HTR-8/SVneo (cell line): ENCODE results near the gene DUSP22.
"Not testable (repeated sequence)": the region's sequence is repeated elsewhere in the genome, so short reads cannot be mapped to it uniquely, and the experiment has no call there.

Source experiments
- DNase-seq: peaks from one replicate; pipeline ENCODE4 v3.0.0; 2011; ENCODE audit warnings: low spot score, mixed read lengths; ENCODE audit not compliant: insufficient read length
- FAIRE-seq: peaks from 2 replicates; lab custom pipeline; 2011; peaks lifted over from hg19 to GRCh38; lab: Jason Lieb, UNC

Gene DUSP22

DNA sequence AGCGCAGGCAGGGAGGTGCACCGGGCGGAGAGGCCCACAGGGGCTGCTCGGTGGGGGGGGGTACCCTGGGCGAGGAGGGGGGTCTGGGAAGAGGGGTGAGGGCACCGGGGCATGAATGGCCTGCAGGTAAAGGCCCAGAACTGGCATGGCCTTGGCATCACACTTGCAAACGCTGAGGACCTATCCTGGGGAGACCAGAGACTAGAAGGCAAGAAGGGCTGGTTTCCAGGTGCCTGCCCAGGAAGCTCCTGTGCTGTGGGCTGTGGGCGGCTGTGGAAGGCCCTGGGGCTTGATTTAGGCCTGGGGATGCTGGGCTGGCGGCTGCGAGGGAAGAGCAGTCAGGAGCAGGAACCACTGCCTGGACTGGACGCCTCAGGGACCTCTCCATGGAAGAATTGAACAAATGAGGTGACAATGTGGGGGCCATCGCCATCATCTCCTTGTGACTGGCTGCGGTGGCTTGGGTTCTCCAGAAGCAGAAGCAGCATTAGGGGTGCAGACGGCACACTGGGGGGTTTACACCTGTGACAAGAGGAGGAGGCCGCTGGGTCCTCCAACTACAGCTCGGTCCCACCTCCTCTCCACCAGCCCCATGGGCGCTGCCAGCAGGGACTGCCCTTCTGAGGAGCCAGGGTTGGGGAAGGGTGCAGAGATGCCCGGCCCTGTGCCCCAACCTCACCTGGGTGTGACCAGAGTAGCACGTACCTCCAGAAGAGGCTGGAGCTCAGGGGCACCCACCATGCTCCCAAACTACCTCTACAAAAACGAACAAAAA lies 67.2 kb downstream of the DUSP22 start:
- DNase-seq (no peak), FAIRE-seq (no peak)

DNA sequence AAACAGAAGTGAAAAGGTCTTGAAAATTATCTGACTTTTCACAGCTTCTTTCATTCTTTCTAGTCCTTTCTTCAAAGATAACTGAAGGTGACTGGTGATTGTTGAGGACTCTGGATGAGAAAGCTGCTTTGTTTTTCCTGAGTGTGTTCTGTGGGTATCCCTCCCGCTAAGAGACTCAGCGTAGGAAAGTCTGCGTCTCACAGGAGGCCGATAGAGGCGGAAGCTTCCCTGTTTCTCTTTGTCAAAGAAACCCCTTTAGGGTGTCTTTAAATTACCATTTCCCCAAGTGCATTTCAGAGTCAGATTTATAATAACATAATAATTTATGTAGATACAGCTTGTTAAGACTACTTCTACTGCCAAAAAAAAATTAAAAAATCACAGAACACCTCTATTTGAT lies 68.1 kb downstream of the DUSP22 start:
- DNase-seq (no peak), FAIRE-seq (no peak)

DNA sequence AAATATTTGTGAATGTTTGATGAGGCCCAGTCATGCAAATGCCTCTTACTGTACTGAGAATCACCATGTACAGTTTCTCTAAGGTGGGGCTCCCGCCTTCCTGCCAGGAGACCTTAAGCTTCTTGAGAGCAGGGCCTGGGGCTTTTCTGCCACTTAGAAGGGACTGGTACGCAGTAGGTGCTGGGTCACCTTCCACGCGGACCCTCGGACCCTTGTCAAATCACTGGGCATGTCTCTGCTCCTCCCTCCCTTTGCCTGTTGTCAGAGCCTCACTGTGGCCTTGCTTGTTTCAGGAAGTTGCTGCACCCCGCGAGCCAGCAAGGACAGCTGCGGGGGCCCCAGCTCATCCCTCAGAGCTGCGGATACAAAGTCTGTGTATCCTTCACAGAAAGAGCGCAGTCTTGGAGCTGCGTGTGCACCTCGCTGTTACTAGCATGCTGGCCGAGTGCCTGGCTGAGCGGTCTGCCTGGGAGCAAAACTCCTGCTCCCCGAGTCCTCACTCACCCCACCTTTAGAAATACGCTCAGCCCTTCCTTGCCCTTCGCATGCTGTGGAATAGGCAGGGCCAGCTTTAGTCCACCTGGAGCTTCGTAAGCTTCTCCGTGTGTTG lies 68.6 kb downstream of the DUSP22 start:
- FAIRE-seq: no peak
- no peak for DNase-seq

DNA sequence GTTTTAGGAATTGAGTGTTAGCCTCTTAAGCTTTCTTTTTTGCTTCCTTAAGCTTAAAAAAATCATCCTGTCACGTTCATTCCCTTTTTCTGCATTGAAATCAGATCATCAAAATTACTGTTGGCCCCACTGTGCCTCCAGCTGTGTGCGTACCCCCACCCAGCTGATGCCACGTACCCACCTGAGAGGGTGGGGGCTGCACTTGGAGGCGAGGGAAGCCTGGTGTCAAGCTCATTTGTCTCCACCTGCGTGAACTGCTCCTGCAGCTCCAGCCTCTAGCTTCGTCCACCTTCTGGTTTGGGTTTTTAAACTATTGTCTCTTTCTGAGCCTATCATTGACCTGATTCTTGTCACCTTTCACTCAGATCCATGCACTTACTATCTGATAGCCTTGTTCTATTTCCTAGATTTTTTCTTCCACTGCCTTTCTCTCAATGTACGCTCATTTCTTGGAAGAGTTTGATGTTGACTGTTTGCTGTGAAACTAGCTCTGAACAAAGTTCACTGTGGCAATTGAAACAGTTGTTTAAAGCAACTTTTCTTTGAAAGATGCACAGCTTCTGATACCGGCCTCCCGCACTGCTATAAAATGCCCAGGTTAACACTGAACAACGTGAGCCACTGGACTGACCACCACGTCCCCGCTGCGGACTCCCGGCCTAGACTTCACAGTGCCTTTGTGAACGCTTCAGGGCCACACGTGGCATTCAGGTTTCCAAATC lies 69.3 kb downstream of the DUSP22 start:
- FAIRE-seq (no peak), DNase-seq (no peak)

DNA sequence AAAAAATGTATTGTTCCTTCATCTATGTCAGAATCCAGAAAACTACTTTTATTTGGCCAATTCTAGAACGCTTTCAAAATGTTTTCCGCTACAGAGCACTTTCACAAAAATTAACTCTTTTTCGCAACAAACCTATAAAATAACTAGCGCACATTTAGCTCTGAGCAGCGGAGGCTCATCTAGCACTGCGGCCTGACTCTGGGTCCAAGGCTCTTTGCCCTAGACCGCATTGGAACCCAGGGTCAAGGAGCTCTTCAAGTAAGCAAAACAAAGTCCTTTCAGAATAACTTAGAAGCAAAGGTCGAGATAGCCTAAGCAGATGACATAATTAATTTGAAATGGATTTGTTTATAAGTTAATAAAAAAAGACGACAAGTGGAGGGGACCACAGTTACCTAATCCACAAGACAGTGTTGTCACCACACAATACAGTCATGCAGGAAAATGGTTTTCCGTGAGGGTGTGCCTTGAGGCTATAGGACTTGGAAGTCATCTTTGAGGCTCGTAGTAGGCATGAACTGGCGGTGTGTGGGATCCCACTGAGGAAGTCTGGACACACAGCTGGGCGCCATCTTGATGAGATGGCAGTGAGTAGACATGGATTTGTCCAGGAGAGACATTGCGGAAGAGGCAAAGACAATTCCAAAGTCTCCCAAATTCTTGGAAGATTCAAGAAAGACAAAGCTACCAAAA lies 70.1 kb downstream of the DUSP22 start:
- no peak for DNase-seq
- no peak for FAIRE-seq

DNA sequence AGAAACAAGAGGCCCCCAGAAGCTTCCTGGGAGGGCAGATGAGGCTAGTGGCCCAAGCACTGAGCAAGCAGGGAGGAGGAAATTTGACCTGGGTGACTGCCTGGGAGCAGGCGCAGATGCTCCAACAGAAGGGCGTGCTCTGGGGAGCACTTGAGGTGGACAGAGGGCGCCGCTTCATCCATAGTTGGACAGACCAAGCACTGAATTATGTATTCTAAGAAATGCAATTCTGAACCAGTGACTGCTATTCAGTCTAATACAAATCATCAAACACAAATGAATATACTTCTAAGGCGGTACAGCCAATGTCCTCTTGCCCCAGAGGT lies 70.6 kb downstream of the DUSP22 start:
- DNase-seq (no peak), FAIRE-seq (no peak)

DNA sequence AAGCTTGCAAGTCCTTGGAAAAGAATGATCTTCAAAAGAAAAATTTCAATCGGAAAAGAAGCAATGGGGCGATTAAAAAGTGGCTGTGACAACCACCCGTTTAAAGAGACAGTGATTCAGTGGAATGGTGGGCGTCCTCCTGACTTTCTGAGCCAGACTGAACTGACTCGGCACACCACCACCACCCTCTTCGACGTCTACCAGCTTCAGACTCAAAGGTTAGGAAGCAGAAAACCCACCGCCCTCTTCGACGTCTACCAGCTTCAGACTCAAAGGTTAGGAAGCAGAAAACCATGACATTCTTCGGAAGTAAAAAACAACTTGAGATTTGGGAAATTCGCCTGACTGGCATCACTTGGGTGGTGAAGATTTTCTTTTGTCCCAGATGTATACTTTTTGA lies 71.0 kb downstream of the DUSP22 start:
- DNase-seq (no peak), FAIRE-seq (no peak)

DNA sequence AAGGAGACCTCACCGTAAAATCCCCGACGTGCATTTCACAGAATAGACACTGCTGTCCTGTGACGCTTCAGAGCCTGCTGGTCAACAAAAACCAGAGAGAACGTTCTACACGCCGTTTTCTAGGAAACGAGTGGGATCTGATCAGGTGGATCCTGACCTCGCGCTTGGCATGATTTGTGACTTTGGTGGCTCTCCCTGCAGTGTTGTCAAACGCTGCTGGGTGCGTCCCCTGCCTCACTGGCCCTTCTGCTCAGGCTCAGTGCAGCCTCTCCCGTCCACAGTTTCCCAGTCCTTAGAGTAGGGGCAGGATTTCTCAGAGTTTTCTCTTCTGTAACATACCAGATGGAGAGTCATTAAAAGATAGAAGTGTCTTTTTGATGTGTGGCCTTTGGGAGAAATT lies 71.6 kb downstream of the DUSP22 start:
- FAIRE-seq (no peak), DNase-seq (no peak)

DNA sequence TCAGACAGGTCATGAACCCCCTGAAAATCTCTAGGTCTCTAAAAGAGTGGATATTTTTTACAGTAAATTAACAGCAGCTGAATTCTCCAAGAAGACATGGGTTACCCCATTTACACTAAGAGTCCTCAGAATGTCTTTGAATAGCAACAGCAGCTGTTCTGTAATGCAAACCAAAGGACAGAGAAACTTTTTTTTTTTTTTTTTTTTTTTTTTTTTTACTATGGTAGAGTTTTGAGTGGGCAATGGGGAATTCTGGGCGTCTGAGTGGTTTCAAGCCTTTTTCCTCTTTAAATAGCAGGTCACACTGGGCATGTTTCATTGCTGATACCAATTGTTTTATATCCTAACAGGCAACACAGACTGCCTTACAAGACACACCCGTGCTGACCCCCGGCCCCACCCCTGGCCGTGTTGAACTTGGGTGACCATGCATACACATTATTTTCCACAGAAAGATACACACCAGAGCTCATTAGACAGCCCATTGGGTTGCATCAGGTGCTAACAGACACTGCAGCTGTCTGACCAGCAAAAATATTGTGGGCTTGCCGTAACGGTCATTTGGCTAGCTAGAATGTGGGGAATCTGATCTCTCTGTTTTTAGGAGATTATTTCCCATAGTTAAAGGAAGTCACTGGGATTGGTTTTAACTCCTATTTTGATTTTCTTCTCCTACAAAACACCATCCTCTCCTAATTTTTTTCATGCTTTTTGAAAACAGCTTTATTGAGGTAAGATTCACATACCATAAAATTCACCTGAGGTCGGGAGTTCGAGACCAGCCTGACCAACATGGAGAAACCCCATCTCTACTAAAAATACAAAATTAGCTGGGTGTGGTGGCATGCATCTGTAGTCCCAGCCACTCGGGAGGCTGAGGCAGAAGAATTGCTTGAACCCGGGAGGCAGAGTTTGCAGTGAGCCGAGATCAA lies 72.6 kb downstream of the DUSP22 start:
- DNase-seq: no peak
- no peak for FAIRE-seq

DNA sequence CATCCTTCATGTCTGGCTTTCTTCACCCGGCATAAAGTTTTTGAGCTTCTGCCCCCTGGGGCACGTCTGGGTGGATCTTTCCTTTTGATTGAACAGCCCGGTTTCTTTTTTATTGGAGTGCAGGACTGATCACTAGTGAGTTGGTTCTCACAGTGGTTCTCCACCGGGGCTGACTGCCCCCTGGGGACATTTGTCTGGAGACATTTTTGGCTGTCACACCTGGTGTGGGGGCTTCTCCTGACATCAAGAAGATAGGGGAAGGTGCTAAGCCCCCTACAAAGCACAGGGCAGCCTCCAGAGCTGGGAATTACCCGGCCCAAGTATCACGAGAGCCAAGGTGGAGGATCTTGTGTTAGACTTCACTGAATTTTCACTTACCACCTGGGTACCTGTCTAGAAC lies 73.5 kb downstream of the DUSP22 start:
- no peak for DNase-seq
- no peak for FAIRE-seq

DNA sequence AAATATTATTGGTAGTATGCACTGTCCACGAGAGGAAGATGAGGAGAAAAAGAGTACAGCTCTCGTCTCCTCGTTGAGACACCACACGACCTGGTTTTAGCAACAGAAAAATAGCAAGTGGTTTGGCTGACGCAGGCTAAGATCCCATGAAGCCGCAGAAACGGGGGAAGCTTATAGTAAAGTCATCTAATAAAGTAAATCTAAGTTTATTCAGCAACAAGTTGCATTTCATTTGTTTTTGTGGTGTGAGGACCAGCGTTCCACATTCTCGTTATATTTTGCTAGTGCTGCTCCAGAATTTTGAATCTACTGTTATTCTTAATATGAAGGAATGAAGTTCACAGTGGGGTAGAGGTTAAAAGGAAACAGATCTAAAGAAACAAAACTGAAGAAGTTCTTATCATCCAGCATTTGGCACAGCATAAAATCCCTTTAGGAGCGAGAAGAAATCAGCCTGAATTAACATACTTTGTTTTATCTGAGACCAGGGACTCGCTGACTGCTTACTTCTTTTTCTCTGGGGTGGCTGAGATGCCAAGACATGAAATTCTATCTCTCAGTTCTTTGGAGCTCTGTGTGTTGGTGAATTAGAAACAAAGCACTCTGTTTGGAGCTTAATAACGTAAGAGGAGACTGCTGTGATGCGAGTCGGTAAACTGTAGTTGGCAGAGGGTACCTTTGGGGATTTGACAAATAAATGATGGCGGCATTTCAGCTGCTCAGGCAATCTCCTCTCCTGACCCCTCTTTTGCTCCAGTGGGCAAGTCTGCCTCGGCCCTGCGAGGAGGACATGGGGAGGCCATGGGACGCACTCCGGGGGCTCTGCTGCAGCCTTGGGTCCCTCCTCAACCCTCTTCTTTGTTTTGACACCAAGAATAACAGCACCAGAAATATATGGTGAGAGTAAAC lies 74.4 kb downstream of the DUSP22 start:
- FAIRE-seq (no peak), DNase-seq (no peak)

DNA sequence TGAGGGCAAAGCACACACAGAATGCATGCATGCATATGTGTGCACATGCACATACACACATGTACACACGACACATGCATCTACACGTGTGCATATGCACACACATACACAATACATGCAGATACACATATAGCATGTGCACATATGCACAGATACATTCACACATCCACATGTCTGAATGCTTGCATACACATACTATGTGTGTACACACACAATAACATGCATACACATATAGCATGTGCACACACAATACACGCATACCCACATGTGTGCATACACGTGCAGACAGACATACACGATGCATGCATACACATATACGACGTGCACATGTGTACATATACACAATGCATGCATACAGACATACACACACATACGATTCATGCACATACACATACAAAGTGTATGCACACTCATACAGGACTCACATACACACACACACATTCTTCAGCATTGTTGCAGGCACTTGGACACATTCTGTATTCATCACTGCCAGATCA lies 75.1 kb downstream of the DUSP22 start:
- FAIRE-seq (peak; percentile 85), DNase-seq (no peak)

DNA sequence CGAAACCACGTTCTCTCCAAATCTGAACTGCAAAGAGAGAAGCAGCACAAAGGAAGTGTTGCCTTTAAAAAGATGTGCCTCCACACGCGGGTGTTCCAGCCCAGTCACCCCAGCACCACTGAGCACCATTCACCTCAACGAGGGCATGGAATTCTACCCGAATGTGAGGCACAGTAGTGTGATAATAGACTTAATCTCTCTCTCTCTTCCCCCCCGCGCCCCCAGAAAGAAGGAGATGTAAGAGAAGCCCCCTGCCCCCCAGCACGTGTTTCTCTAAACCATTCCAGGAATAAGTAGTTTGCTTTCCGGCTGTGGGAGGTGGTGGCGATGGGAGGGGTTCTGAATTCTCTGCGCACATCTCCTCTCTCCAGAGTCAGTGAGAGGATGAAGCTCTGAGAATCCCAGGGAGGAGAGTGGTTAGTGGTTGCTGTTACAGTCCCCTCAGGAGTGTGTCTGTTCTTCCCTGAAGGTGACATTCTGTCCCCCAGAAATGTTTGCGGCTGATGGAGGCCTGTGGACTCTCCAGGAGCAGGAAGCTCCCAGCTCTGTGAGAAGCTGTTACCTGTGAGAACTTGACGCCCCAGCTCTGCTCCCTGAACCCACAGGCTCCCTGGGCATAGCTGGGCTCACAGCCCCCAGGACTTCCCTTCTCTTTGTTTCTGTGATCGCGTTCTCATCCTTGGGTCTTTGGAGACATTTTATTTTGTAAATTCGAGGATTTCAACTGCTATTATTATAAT lies 75.8 kb downstream of the DUSP22 start:
- DNase-seq: no peak
- FAIRE-seq: no peak

DNA sequence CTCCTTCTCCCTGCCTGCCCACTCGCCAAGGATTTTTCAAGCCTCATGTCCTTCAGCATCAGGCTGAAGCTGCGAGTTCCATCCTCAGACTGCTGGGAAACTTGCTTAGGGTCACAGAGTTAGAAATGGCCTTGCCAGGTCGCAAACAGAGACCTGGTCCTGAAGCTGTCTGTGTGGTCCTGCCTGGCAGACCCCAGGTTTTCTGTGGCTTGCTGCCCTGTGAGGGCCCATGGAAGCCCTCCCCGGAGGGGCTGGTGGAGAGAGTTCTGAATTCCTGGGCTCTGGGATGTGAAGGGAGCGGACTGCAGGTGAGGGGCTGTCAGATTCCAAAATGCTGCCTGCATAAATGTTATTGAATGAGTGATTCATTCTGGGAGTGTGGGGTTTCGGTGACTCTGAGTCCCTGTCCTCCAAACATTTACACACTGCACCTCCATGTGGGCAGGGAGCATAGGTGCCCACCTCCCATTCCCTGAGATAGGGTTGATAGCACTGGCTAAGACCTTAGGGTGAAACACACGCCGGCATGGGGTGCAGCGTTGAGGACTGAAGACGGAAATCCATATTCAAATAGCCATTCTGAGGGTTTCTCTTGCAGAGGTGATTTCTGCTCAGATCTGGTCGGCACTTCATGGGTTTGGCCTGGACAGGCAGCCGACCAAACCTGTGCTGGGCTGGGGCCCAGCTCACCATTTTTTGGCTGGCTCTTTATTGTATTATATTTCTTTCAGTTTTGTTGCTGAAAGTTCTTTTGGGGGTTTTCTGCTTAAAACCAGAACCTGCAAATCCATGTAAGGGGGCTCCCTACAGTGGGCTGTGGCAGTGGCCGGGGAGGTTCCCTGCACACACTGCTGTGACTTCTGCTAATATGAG lies 77.5 kb downstream of the DUSP22 start:
- DNase-seq (no peak), FAIRE-seq (no peak)

DNA sequence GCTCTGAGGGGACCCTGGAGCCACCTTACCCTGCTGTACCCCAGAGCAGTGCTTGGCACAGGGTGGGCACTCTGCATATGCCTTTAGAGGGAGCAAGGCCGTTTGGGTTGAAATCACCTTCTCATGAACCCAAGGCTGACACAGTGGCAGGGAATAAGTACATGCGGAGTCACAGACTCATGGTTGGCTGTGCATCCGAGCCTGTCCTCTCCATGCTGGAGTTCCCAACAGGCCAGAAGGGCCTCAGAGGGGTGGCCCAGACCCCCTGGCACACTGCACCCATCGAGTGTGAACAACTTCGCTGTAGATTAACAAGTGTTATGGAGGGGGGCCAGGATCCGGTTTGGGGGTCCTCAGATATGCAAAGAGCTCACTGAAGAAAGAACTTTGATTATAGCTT lies 78.3 kb downstream of the DUSP22 start:
- FAIRE-seq: no peak
- no peak for DNase-seq

DNA sequence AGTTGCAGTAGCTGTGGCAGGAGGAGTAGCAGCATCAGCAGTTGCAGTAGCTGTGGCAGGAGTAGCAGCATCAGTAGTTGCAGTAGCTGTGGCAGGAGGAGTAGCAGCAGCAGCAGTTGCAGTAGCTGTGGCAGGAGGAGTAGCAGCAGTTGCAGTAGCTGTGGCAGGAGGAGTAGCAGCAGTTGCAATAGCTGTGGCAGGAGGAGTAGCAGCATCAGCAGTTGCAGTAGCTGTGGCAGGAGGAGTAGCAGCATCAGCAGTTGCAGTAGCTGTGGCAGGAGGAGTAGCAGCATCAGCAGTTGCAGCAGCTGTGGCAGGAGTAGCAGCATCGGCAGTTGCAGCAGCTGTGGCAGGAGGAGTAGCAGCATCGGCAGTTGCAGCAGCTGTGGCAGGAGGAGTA lies 79.6 kb downstream of the DUSP22 start:
- FAIRE-seq: peak; percentile 81
- not testable (repeated sequence) for DNase-seq

DNA sequence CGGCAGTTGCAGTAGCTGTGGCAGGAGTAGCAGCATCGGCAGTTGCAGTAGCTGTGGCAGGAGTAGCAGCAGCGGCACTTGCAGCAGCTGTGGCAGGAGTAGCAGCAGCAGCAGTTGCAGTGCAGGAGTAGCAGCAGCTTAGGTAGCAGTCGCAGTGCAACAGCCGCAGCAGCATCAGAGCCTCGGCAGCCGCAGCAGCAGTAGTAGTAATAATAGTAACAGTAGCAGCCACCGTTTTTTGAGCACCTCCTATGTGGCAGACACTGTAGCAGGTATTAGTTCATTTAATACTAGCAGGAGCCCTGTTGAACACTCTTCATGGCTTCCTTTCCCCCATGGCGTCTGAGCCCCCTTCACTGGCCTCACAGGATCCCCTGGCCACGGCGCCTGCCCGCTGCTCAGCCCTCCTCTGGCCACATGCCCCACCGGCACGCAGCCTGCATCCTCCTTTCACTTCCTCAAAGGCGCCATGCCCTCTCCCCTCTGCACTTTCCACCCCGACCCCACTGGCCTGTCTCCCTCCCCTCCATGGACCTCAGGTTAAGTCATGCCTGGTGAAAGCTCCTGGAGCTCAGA lies 80.1 kb downstream of the DUSP22 start:
- no peak for DNase-seq
- FAIRE-seq: peak; percentile 55
